Cerebellar nuclear complex (tissue), 1 donor: ENCODE data around the gene PRR23C.
"Not testable (repeated sequence)": the region's sequence is repeated elsewhere in the genome, so short reads cannot be mapped to it uniquely, and the experiment has no call there.

Experiments used
- DNase-seq, 2 experiments: peaks; one replicate each; lab custom pipeline; 2025; lab: John Stamatoyannopoulos, UW

The PRR23C gene

DNA sequence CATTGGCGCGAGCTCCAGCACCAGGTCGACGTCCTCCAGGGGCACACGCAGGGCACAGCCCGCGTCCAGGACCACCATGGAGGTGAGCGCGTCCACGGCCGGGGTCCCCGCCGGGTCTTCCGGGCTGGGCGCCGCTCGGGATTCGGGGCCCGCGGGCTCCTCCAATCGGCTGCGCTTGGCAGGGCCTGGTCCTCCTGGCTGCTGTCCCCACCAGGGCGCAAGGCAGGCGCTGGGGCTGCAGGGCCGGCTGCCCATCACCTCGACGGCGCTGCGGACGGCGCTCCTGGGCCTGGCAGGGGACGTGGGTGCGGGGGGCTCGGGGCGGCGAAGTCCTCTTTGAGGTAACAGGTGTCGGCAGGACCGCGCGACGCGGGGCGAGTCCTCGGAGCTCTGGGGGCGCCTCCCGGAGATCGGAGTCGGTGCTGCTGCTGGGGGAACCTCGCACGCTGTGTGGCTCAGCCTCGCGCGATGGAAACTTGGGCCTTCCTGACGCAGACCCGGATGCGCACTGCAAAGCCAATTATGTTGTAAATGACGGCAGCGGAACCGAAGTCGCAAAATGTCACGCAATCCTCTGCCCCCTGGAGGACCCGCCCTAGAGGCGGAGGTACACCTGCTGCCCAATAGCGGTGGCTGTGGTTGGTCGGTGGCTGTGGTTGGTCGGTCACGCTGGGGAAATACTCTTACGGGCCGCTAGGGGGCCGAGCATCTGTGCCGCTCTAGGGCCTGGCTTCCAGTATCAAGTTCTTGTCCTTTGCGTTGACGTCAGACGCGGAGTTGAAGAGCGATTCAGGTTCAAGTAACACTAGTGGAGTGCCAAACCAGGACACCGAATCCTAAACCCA, at the start of gene PRR23C:
PRR23C (minus strand) TSS at position 527 of the 845 bp plus-strand sequence; CDS start at position 255, 272 bp downstream.
- DNase-seq, result no peak

DNA sequence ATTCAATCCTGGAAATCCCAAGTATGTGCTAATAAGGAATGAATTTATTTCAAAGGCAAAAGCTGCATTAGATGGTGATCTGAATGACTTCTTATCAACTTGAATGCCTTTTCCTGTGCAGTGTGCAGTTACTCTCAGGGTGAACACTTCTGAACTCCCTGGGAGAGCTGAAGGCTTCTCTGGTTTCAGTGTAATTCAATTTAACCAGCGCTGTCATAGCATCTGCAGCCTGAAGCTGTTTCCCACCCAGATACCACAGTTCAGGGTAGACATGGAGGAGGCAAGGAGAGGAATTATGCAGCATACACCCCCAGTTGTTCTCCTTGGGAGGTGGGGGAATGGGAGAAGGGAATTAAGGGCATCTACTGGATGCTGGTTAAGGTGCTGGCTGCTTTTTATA, 49.1 kb upstream of the PRR23C start:
- no peak for DNase-seq

GRCh38 chr3:139088462-139089324, 44.0 kb upstream of the PRR23C start:
- DNase-seq, result no peak

GRCh38 chr3:139087621-139088020, 42.9 kb upstream of the PRR23C start:
- no peak for DNase-seq

- DNase-seq, result no peak
These were observed 39.5 kb upstream of the PRR23C start for GRCh38 chr3:139084176-139084575.

GRCh38 chr3:139074565-139075115, 29.9 kb upstream of the PRR23C start:
- DNase-seq, result no peak

DNA sequence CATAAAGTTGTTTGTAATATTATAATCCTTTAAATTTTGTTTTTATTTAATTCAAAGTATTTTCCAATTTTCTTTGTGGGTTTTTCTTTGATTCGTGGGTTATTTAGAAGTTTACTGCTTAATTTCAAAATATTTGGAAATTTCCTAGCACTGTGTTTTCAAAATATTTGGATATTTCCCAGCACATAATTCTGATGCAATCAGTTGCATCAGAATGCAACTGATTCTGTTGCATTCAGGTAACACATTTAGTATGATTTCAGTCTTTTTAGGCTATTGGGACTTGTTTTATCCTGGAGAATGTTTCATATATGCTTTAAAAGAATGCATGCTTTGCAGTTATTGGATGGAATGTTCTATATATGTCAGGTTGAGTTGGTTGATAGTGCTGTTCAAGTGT, 18.2 kb upstream of the PRR23C start:
- no peak for DNase-seq

DNA sequence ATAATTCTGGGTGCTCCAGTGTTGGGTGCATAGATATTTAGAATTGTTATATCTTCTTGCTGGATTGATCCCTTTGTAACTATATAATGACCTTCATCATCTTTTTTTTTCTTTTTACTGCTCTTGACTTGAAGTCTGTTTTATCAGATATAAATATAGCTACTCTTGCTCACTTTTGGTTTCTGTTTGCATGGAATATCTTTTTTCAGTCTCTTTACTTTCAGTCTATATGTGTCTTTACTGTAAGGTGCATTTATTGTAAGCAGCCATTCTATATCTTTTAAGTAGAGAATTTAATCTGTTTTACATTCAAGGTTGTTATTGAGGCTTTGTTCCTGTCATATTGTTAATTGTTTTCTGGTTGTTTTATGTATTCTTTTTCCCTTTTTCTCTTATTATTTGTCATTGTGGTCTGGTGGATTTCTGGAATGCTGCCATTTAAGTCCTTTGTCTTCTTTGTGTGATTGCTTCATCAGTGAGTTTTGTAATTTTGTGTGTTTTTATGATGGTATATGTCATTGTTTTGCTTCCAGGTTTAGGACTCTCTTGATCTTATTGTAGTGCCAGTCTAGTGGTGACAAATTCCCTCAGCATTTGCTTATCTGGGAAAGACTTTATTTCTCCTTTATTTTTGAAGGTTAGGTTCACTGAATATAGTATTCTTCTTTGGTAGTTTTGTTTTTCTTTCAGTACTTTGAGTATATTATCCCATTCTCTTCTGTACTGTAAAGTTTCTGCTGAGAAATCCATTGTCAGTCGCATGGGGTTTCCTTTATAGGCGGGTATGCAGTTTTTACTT, 8.3 kb upstream of the PRR23C start:
- DNase-seq, result no peak

- no peak for DNase-seq
These were observed 932 bp downstream of the PRR23C start for GRCh38 chr3:139043554-139044365.

- no peak for DNase-seq
These were observed 7.2 kb downstream of the PRR23C start for GRCh38 chr3:139037478-139037877.

GRCh38 chr3:139032326-139033002, 12.2 kb downstream of the PRR23C start:
- no peak for DNase-seq

GRCh38 chr3:139030576-139030975, 14.1 kb downstream of the PRR23C start:
- not testable (repeated sequence) for DNase-seq

- DNase-seq, result no peak
These were observed 19.7 kb downstream of the PRR23C start for GRCh38 chr3:139024968-139025367.

GRCh38 chr3:139020868-139021234, 23.8 kb downstream of the PRR23C start, which contains the start of gene PRR23B:
Gene PRR23B, minus strand, starts transcription at chr3:139020926. Its CDS starts 265 bp downstream, at chr3:139020661.
- DNase-seq, result no peak

DNA sequence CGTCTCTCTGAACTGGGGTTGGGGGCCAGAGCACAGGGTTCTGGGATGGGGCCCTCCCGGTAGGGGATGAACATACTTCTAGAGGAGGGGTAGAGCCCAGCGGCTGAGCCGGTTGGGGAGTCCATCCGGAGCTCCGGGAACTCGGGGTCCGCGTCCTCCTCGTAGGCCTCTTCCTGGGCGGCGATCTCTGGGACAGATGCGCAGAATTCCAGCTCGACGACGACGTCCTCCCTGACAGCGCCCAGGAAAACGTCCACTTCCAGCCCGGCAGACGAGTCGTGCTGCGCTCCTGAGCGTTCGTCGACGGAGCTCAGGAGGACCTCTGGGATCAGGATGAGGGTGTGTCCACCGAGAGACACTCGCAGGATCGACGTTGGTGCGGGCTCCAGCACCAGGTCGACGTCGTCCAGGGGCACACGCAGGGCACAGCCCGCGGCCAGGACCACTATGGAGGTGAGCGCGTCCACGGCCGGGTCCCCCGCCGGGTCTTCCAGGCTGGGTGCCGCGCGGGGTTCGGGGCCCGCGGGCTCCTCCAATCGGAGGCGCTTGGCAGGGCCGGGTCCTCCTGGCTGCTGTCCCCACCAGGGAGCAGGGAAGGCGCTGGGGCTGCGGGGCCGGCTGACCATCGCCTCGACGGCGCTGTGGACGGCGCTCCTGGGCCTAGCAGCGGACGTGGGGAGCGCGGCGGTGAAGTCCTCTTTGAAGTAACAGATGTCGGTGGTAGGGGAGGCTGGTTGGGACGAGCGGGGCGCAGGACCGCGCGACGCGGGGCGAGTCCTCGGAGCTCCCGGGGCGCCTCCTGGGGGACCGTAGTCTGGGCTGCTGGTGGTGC, 24.4 kb downstream of the PRR23C start:
- DNase-seq, result no peak

GRCh38 chr3:139016430-139017048, 28.2 kb downstream of the PRR23C start:
- no peak for DNase-seq

- DNase-seq, result no peak
These were observed 38.5 kb downstream of the PRR23C start, which contains the start of gene PRR23A for GRCh38 chr3:139006051-139006716. Gene PRR23A, minus strand, starts transcription at chr3:139006268. Its CDS starts 0 bp downstream, at chr3:139006268.

- DNase-seq, result no peak
These were observed 39.2 kb downstream of the PRR23C start for GRCh38 chr3:139005356-139005993.
